C4-2B (cell line): ENCODE data around the gene NRAP.

Experiments used
- ZFX ChIP-seq: fragments of 450-650 bp; IDR thresholded peaks from 2 replicates; pipeline ENCODE4 v1.6.1; 2017
- TF ChIP-seq, protein P1 (sequence below): fragments of 450-650 bp; conservative IDR thresholded peaks from 2 replicates; pipeline ENCODE4 v1.5.1; 2017; ENCODE audit warnings: mild to moderate bottlenecking

DNA sequence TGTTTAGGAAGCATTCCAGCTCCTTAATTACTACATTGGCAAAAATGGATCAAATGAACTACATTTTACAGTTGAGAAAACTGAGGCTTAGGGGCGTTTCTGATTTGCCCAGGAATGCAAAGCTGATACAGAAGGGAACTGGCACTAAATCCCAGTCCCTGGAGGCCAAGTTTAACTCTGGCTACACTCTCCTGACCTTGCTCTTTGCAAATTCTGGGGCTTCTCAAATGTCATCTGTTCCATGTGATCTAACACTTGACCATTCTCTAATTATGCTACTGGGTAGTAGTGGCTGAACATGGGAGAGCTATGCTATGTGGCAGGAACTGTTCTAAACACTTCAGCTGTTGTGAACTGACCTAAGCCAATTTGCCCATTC lies 122.3 kb downstream of the NRAP start:
- TF ChIP-seq, protein P1, sequence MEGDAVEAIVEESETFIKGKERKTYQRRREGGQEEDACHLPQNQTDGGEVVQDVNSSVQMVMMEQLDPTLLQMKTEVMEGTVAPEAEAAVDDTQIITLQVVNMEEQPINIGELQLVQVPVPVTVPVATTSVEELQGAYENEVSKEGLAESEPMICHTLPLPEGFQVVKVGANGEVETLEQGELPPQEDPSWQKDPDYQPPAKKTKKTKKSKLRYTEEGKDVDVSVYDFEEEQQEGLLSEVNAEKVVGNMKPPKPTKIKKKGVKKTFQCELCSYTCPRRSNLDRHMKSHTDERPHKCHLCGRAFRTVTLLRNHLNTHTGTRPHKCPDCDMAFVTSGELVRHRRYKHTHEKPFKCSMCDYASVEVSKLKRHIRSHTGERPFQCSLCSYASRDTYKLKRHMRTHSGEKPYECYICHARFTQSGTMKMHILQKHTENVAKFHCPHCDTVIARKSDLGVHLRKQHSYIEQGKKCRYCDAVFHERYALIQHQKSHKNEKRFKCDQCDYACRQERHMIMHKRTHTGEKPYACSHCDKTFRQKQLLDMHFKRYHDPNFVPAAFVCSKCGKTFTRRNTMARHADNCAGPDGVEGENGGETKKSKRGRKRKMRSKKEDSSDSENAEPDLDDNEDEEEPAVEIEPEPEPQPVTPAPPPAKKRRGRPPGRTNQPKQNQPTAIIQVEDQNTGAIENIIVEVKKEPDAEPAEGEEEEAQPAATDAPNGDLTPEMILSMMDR, result no peak
- TF ChIP-seq ZFX, result no peak
